Measurements from ENCODE around the gene DESI1. TPM values are rescaled to one million over a fixed set of nuclear protein-coding genes. Genes with fewer than 3 reads are reported as not detected.

The DESI1 gene
- total RNA-seq, 1 donor from 2014 or later: 31.5 TPM

DNA sequence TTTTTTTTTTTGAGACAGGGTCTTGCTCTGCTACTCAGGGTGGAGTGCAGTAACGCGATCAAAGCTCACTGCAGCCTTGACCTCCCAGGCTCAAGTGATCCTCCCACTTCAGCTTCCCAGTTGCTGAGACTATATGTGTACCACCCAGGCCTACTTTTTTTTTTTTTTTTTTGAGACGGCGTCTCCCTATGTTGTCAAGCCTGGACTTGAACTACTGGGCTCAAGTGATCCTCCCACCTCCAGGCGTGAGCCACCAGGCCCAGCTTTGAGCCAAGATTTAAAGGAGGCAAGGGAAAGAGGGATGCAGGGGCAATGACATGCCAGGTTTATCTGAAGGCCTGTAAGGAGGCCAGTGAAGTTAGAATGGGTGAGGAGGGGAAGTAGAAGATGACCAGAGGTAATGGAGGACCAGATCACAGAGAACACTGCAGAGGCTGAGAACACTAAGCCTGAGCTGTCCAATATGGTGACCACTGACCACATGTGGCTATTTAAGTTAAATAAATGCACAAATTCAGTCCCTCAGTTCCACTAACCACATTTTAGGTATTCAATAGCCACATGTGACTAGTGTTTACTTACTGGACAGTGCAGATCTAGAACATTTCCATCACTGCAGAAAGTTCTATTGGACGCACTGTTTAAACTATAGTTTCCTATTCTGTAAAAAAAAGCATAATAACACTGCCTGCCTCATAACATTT lies 8.1 kb downstream of the DESI1 start:
- peaks cover 3% of the 10 kb centered on the region for H3K36me3 Mint-ChIP-seq
- no peak for DNase-seq (ENCODE audit: extremely low spot score, unreplicated experiment)
- H3K9me3 Mint-ChIP-seq: no peaks in the 10 kb centered on the region
- TF ChIP-seq, protein P1, sequence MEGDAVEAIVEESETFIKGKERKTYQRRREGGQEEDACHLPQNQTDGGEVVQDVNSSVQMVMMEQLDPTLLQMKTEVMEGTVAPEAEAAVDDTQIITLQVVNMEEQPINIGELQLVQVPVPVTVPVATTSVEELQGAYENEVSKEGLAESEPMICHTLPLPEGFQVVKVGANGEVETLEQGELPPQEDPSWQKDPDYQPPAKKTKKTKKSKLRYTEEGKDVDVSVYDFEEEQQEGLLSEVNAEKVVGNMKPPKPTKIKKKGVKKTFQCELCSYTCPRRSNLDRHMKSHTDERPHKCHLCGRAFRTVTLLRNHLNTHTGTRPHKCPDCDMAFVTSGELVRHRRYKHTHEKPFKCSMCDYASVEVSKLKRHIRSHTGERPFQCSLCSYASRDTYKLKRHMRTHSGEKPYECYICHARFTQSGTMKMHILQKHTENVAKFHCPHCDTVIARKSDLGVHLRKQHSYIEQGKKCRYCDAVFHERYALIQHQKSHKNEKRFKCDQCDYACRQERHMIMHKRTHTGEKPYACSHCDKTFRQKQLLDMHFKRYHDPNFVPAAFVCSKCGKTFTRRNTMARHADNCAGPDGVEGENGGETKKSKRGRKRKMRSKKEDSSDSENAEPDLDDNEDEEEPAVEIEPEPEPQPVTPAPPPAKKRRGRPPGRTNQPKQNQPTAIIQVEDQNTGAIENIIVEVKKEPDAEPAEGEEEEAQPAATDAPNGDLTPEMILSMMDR (conservative IDR thresholded peaks at IDR 0.05): no peak
- no peak overlapping the region for H3K4me3 Mint-ChIP-seq
- peak overlapping the region; percentile 46 for H3K27ac Mint-ChIP-seq
- no peaks in the 10 kb centered on the region for H3K27me3 Mint-ChIP-seq
- H3K4me1 Mint-ChIP-seq (ENCODE audit: unreplicated experiment): peaks cover 9% of the 10 kb centered on the region

DNA sequence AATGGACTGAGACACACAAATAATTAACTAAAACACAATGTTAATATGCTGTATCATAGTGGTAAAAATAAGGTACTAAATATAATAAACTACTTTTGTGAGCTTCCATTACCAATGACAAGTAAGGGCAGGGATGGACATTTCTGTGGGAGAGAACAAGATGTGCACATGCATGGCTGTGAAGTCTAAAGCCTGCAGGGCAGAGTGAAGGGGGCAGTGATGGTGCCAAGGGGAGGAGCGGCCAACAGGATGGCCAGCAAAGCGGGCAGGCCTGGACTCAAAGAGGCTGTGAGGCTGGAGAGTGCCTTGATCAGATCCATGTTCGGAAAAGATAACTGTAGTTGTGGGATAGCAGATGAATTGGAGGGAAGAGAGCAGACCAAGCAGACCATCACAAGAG lies 12.5 kb downstream of the DESI1 start:
- TF ChIP-seq, protein P1 (conservative IDR thresholded peaks at IDR 0.05): no peak
- Mint-ChIP-seq H3K9me3 (no peaks in the 10 kb centered on the region), H3K27me3 (no peaks in the 10 kb centered on the region), H3K4me3 (no peak overlapping the region), H3K4me1 (ENCODE audit: unreplicated experiment) (no peaks in the 10 kb centered on the region), H3K36me3 (peaks cover 8% of the 10 kb centered on the region), H3K27ac (no peak overlapping the region)
- no peak for DNase-seq (ENCODE audit: extremely low spot score, unreplicated experiment)

GRCh38 chr22:41603873-41604332 lies 16.9 kb downstream of the DESI1 start:
- no peak for DNase-seq (ENCODE audit: extremely low spot score, unreplicated experiment)
- peaks cover 12% of the 10 kb centered on the region for H3K36me3 Mint-ChIP-seq
- H3K27ac Mint-ChIP-seq: no peak overlapping the region
- TF ChIP-seq, protein P1 (conservative IDR thresholded peaks at IDR 0.05): no peak
- no peaks in the 10 kb centered on the region for H3K27me3 Mint-ChIP-seq
- H3K4me3 Mint-ChIP-seq: no peak overlapping the region
- H3K9me3 Mint-ChIP-seq: no peaks in the 10 kb centered on the region
- no peaks in the 10 kb centered on the region for H3K4me1 Mint-ChIP-seq (ENCODE audit: unreplicated experiment)

DNA sequence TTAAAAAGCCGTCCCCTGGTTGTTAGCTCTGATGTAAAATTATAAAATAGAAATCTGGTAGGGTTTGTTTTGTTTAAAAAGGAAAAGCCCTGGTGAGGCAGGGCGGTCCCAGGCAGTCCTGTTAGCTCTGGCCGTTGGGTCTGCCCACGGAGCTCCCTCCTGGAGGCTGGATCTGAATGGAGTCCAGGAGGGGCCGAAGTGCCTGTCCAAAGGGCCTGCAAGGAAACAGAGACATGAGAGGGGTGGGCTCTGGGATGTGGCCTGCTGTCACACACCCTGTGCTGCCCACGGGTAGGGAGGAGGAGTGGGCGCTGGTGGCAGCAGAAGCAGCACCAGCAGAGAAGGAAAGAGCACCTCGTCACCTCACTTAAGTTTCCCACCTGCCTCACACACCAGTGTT lies 19.9 kb downstream of the DESI1 start:
- no peaks in the 10 kb centered on the region for H3K9me3 Mint-ChIP-seq
- peaks cover 12% of the 10 kb centered on the region for H3K36me3 Mint-ChIP-seq
- H3K4me1 Mint-ChIP-seq (ENCODE audit: unreplicated experiment): no peaks in the 10 kb centered on the region
- no peak overlapping the region for H3K4me3 Mint-ChIP-seq
- no peaks in the 10 kb centered on the region for H3K27me3 Mint-ChIP-seq
- no peak for DNase-seq (ENCODE audit: extremely low spot score, unreplicated experiment)
- TF ChIP-seq, protein P1 (conservative IDR thresholded peaks at IDR 0.05): no peak
- no peak overlapping the region for H3K27ac Mint-ChIP-seq

DNA sequence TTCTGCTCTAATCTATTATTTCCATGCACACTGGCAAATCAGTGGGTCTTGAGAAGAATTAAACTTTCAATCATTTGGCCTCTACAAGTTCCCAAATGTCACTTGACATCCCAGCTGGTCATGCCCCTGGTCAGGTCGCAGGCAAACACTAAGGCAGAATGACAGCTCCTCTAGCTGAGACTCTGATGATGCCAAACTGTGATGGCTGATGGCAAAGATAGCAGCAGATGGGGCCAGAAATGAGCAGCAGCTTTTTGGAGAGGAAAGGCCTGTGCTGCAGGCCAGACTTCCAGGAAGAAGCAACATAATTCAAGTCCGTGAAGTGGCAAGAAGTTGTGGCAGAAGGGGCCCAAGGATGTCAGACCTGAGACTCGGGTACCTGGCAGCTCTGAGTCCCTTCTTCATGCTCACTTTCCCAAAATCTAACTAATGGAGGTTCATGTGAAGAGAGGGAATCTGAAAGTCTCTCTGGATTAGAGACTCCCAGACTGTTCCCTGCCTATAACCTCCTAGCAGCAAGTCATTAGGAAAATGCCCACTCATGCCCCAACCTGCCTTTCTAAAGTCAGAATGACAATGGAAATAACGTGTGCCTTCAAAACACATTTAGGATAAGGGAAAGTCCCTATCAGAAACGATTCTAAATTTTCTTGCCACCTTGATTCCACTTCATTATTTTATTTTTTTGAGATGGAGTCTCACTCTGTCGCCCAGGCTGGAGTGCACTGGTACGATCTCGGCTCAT lies 21.8 kb downstream of the DESI1 start:
- no peak for DNase-seq (ENCODE audit: extremely low spot score, unreplicated experiment)
- Mint-ChIP-seq H3K27ac (no peak overlapping the region), H3K4me3 (no peak overlapping the region), H3K27me3 (no peaks in the 10 kb centered on the region), H3K9me3 (no peaks in the 10 kb centered on the region), H3K36me3 (peaks cover 8% of the 10 kb centered on the region), H3K4me1 (ENCODE audit: unreplicated experiment) (peaks cover 5% of the 10 kb centered on the region)
- TF ChIP-seq, protein P1 (conservative IDR thresholded peaks at IDR 0.05): no peak
